HG02938 (cell line): Measurements from ENCODE around the gene TBCC.

ENCODE experiments used
- ATAC-seq: cut with Tn5 transposase; IDR thresholded peaks from one replicate; pipeline ENCODE4 v1.9.1; 2021; ENCODE audit warnings: mild to moderate bottlenecking, moderate library complexity; ENCODE audit not compliant: unreplicated experiment

The TBCC gene

GRCh38 chr6:42745640-42746462, at the start of gene TBCC:
Gene TBCC (minus strand): TSS chr6:42746103. CDS start chr6:42746073, 30 bp downstream.
- ATAC-seq, result peak; percentile 80

GRCh38 chr6:42795651-42796050, 49.7 kb upstream of the TBCC start:
- no peak for ATAC-seq

GRCh38 chr6:42791706-42792320, 45.9 kb upstream of the TBCC start:
- no peak for ATAC-seq

GRCh38 chr6:42790549-42791181, 44.8 kb upstream of the TBCC start:
- no peak for ATAC-seq

- ATAC-seq, result no peak
Measured at GRCh38 chr6:42788671-42789070, 42.8 kb upstream of the TBCC start.

- no peak for ATAC-seq
Measured at GRCh38 chr6:42787063-42787472, 41.2 kb upstream of the TBCC start.

- no peak for ATAC-seq
Measured at GRCh38 chr6:42786525-42786985, 40.7 kb upstream of the TBCC start.

- no peak for ATAC-seq
Measured at GRCh38 chr6:42784717-42785498, 39.0 kb upstream of the TBCC start.

GRCh38 chr6:42783876-42784642, 38.2 kb upstream of the TBCC start:
- ATAC-seq, result no peak

GRCh38 chr6:42783177-42783875, 37.4 kb upstream of the TBCC start:
- ATAC-seq, result no peak

GRCh38 chr6:42782689-42783176, 36.8 kb upstream of the TBCC start:
- no peak for ATAC-seq

GRCh38 chr6:42781796-42782688, 36.1 kb upstream of the TBCC start, which contains the start of gene BICRAL:
Gene BICRAL (plus strand): TSS chr6:42782052. CDS start chr6:42822023, 39,971 bp downstream.
- no peak for ATAC-seq

GRCh38 chr6:42781546-42781795, 35.6 kb upstream of the TBCC start:
- no peak for ATAC-seq

- ATAC-seq, result no peak
Measured at GRCh38 chr6:42779521-42779920, 33.6 kb upstream of the TBCC start.

GRCh38 chr6:42778122-42778521, 32.2 kb upstream of the TBCC start:
- ATAC-seq, result no peak

- ATAC-seq, result no peak
Measured at GRCh38 chr6:42777126-42777822, 31.4 kb upstream of the TBCC start.

- peak; percentile 43 for ATAC-seq
Measured at GRCh38 chr6:42774821-42775487, 29.1 kb upstream of the TBCC start.

GRCh38 chr6:42774201-42774600, 28.3 kb upstream of the TBCC start:
- ATAC-seq, result no peak
